Neural crest cell (in vitro differentiated cells): ENCODE results near the gene DIS3L2. TPM values are rescaled to one million over a fixed set of nuclear protein-coding genes. Genes with fewer than 3 reads are reported as not detected.

Experiments
- DNase-seq: peaks from one replicate; pipeline ENCODE4 v3.0.0; 2021; ENCODE audit warnings: low read depth, mixed read lengths, low spot score
- H3K27ac Mint-ChIP-seq: one replicate; pipeline ENCODE4 v1.8.0; 2021; ENCODE audit warnings: mild to moderate bottlenecking, mixed read lengths; ENCODE audit not compliant: unreplicated experiment
- H3K27me3 Mint-ChIP-seq: 2 replicates; pipeline ENCODE4 v1.8.0; 2021; ENCODE audit warnings: low read depth, mild to moderate bottlenecking, mixed read lengths
- H3K36me3 Mint-ChIP-seq: 2 replicates; pipeline ENCODE4 v1.8.0; 2021; ENCODE audit warnings: low read depth, mild to moderate bottlenecking, mixed read lengths
- H3K4me1 Mint-ChIP-seq: 2 replicates; pipeline ENCODE4 v1.8.0; 2021; ENCODE audit warnings: mixed read lengths
- H3K4me3 Mint-ChIP-seq: one replicate; pipeline ENCODE4 v1.8.0; 2021; ENCODE audit warnings: mild to moderate bottlenecking, mixed read lengths
- H3K9me3 Mint-ChIP-seq: 2 replicates; pipeline ENCODE4 v1.8.0; 2021; ENCODE audit warnings: mixed read lengths
- total RNA-seq: library from RNA; stranded (reverse); gene quantifications from 2 replicates; pipeline ENCODE4 v1.2.1, GENCODE V29; 2021
- TF ChIP-seq, protein P1 (sequence below): fragments of 200-600 bp; sonication (generic); conservative IDR thresholded peaks from 2 replicates; pipeline ENCODE4 v1.5.0; 2021; ENCODE audit warnings: antibody characterized with exemption, mild to moderate bottlenecking

Gene DIS3L2
- total RNA-seq, 1 donor from 2014 or later, result 51.9 TPM

- H3K36me3 Mint-ChIP-seq, result peaks cover 5% of the 10 kb centered on the region
- H3K27me3 Mint-ChIP-seq, result no peaks in the 10 kb centered on the region
- DNase-seq, result no peak
- TF ChIP-seq, protein P1, sequence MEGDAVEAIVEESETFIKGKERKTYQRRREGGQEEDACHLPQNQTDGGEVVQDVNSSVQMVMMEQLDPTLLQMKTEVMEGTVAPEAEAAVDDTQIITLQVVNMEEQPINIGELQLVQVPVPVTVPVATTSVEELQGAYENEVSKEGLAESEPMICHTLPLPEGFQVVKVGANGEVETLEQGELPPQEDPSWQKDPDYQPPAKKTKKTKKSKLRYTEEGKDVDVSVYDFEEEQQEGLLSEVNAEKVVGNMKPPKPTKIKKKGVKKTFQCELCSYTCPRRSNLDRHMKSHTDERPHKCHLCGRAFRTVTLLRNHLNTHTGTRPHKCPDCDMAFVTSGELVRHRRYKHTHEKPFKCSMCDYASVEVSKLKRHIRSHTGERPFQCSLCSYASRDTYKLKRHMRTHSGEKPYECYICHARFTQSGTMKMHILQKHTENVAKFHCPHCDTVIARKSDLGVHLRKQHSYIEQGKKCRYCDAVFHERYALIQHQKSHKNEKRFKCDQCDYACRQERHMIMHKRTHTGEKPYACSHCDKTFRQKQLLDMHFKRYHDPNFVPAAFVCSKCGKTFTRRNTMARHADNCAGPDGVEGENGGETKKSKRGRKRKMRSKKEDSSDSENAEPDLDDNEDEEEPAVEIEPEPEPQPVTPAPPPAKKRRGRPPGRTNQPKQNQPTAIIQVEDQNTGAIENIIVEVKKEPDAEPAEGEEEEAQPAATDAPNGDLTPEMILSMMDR, result no peak
- H3K9me3 Mint-ChIP-seq, result no peaks in the 10 kb centered on the region
- no peaks in the 10 kb centered on the region for H3K4me1 Mint-ChIP-seq
- no peak overlapping the region for H3K27ac Mint-ChIP-seq
- no peak overlapping the region for H3K4me3 Mint-ChIP-seq
Measured at GRCh38 chr2:232052591-232052990, 91.1 kb downstream of the DIS3L2 start.

DNA sequence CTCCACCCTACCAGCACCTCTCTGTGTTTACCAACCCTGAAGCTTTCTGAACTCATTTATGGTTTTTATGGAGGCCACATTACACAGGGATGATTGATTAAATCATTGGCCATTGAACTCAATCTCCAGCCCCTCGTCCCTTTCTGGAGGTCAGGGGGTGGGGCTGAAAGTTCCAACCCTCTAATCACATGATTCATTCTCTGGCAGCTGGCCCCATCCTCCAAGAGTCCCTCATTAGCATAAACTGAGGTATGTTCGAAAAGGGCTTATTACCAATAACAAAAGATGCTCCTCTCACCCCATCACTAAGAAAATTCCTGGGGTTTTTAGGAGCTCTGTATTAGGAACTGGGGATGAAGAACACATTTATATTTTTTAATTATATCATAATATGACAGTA, 92.3 kb downstream of the DIS3L2 start:
- no peak overlapping the region for H3K27ac Mint-ChIP-seq
- no peaks in the 10 kb centered on the region for H3K9me3 Mint-ChIP-seq
- DNase-seq, result no peak
- H3K4me1 Mint-ChIP-seq, result no peaks in the 10 kb centered on the region
- no peaks in the 10 kb centered on the region for H3K27me3 Mint-ChIP-seq
- TF ChIP-seq, protein P1, result no peak
- peaks cover 5% of the 10 kb centered on the region for H3K36me3 Mint-ChIP-seq
- no peak overlapping the region for H3K4me3 Mint-ChIP-seq

DNA sequence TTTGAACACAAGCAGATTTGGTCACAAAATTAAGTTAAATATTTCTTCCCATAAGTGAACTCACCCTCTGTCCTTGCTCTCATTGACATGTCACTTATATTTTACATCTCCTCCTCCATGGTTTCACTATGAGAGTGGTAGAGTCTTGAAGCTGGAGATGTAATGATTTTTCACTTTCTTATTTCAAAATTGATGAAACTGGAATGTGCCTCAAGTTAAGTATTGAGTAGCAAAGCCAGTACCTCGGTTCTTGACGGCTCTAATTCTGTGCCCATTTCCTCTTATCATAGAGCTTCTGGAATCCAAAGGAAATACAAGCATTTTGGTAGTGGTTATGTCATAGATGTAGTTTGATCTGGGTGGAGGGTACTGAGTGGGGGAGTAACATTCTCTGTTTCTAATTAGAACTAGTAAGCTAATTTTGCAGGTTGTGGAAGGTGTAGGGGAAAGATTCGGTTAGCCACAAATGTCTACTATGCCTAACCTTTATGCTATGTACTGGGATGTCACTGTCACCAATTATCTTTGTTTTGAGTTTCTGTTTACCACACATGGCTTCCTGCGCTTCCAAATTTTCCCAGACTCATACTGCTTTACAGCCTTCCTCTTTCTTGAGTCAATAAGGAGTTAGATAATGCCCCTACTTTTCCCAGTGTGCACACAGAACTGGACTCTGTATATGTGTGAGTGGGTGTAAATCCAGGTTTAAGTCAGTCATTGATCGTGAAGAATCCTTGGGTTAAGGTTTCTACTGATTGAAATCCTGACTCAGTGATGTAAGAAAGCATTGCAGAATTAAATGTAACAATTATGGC, 96.8 kb downstream of the DIS3L2 start:
- Mint-ChIP-seq H3K36me3 (peaks cover 11% of the 10 kb centered on the region), H3K4me3 (no peak overlapping the region), H3K27me3 (no peaks in the 10 kb centered on the region), H3K4me1 (no peaks in the 10 kb centered on the region), H3K27ac (no peak overlapping the region), H3K9me3 (peaks cover 8% of the 10 kb centered on the region)
- DNase-seq, result no peak
- TF ChIP-seq, protein P1, result no peak

DNA sequence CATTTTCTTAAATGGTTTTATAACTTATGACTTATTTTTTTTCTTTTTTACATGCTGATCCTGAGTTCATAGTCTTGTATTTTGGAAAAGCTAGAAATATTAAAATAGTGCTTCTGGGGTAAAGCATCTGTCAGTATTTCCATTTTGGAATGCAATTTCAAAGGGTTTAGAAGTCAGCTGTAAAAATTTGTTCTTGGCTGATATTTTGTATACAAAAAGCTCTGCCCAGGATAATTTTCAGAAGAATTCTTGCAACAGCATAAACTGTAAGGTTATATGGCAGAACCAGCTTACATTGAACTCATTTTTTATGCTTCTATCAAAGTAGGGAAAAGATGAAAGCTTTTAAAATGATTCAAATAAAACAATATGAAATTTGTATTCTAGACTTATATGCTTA, 97.4 kb downstream of the DIS3L2 start:
- peaks cover 8% of the 10 kb centered on the region for H3K9me3 Mint-ChIP-seq
- no peaks in the 10 kb centered on the region for H3K27me3 Mint-ChIP-seq
- H3K36me3 Mint-ChIP-seq, result peaks cover 11% of the 10 kb centered on the region

GRCh38 chr2:232061265-232061664, 99.8 kb downstream of the DIS3L2 start:
- Mint-ChIP-seq H3K36me3 (peaks cover 9% of the 10 kb centered on the region), H3K27me3 (no peaks in the 10 kb centered on the region), H3K27ac (no peak overlapping the region), H3K9me3 (peaks cover 8% of the 10 kb centered on the region), H3K4me1 (no peaks in the 10 kb centered on the region), H3K4me3 (no peak overlapping the region)
- TF ChIP-seq, protein P1, result no peak
- DNase-seq, result no peak

More for the DNA sequence above, 97.4 kb downstream of the DIS3L2 start:
- TF ChIP-seq, protein P1, result no peak
- Mint-ChIP-seq H3K4me3 (no peak overlapping the region), H3K27ac (no peak overlapping the region), H3K4me1 (no peaks in the 10 kb centered on the region)
- DNase-seq, result no peak
